ENCODE measurements around the gene GALR1. TPM values are rescaled to one million over a fixed set of nuclear protein-coding genes. Genes with fewer than 3 reads are reported as not detected.
A peak's percentile ranks its signal among the peaks of the same experiment; 100 is the strongest.
"Not testable (repeated sequence)": the region's sequence is repeated elsewhere in the genome, so short reads cannot be mapped to it uniquely, and the experiment has no call there.

Gene GALR1
- total RNA-seq (2014; rRNA removed; shearing (Covaris generic)), result not detected in 2 replicates
- polyA plus RNA-seq (2015; cell fraction: cytosol; rRNA removed), result not detected in 2 replicates
- not detected in 2 replicates for polyA plus RNA-seq (2015; cell fraction: nucleus; rRNA removed)

GRCh38 chr18:77249569-77250500 lies at the start of gene GALR1:
TSS of gene GALR1 (plus strand) at chr18:77249848. CDS start at chr18:77250549, 701 bp downstream.
- DNase-seq (ENCODE audit: low read depth), result no peak

GRCh38 chr18:77201506-77201905 lies 48.1 kb upstream of the GALR1 start:
- DNase-seq (ENCODE audit: low read depth), result peak; percentile 65

- no peak for DNase-seq (ENCODE audit: low read depth)
These were observed 47.3 kb upstream of the GALR1 start for GRCh38 chr18:77202329-77202728.

- no peak for DNase-seq (ENCODE audit: low read depth)
These were observed 46.6 kb upstream of the GALR1 start for GRCh38 chr18:77203071-77203470.

GRCh38 chr18:77203851-77204250 lies 45.8 kb upstream of the GALR1 start:
- no peak for DNase-seq (ENCODE audit: low read depth)

GRCh38 chr18:77205769-77206168 lies 43.9 kb upstream of the GALR1 start:
- no peak for DNase-seq (ENCODE audit: low read depth)

- peak; percentile 53 for DNase-seq (ENCODE audit: low read depth)
These were observed 42.8 kb upstream of the GALR1 start for GRCh38 chr18:77206676-77207374.

GRCh38 chr18:77207540-77207939 lies 42.1 kb upstream of the GALR1 start:
- DNase-seq (ENCODE audit: low read depth), result peak; percentile 26

GRCh38 chr18:77208964-77209363 lies 40.7 kb upstream of the GALR1 start:
- peak; percentile 73 for DNase-seq (ENCODE audit: low read depth)

- peak; percentile 51 for DNase-seq (ENCODE audit: low read depth)
These were observed 40.1 kb upstream of the GALR1 start for GRCh38 chr18:77209587-77209986.

- no peak for DNase-seq (ENCODE audit: low read depth)
These were observed 39.4 kb upstream of the GALR1 start for GRCh38 chr18:77210249-77210648.

- no peak for DNase-seq (ENCODE audit: low read depth)
These were observed 31.0 kb upstream of the GALR1 start for GRCh38 chr18:77218642-77219041.

GRCh38 chr18:77220726-77221125 lies 28.9 kb upstream of the GALR1 start:
- no peak for DNase-seq (ENCODE audit: low read depth)

GRCh38 chr18:77222464-77222863 lies 27.2 kb upstream of the GALR1 start:
- DNase-seq (ENCODE audit: low read depth), result no peak

GRCh38 chr18:77223221-77223639 lies 26.4 kb upstream of the GALR1 start:
- DNase-seq (ENCODE audit: low read depth), result no peak

GRCh38 chr18:77223653-77224052 lies 26.0 kb upstream of the GALR1 start:
- peak; percentile 68 for DNase-seq (ENCODE audit: low read depth)

GRCh38 chr18:77230645-77231044 lies 19.0 kb upstream of the GALR1 start:
- DNase-seq (ENCODE audit: low read depth), result no peak

- DNase-seq (ENCODE audit: low read depth), result peak; percentile 18
These were observed 14.9 kb upstream of the GALR1 start for GRCh38 chr18:77234504-77235365.

GRCh38 chr18:77239285-77239684 lies 10.4 kb upstream of the GALR1 start:
- DNase-seq (ENCODE audit: low read depth), result not testable (repeated sequence)

- DNase-seq (ENCODE audit: low read depth), result no peak
These were observed 627 bp upstream of the GALR1 start for GRCh38 chr18:77248873-77249568.
